PFSK-1 (cell line): ENCODE measurements around the gene TMTC4.

Experiments used
- FOXP2 ChIP-seq: optimal IDR thresholded peaks from 2 replicates; pipeline ENCODE3; 2011; ENCODE audit warnings: borderline replicate concordance, control low read depth, inconsistent platforms; ENCODE audit not compliant: insufficient read depth; ENCODE audit errors: extremely low read length, extremely low read depth
- POLR2AphosphoS5 ChIP-seq: IDR thresholded peaks from 2 replicates; pipeline ENCODE4 v1.6.1; 2012; ENCODE audit warnings: low read depth, mild to moderate bottlenecking, control low read depth, low read length, moderate library complexity
- REST ChIP-seq, 2 experiments: IDR thresholded peaks; 2 replicates each; pipeline versions ENCODE4 v1.6.1 to v1.8.0; 2011 to 2012; ENCODE audit warnings: low read depth in 2 of 2, low read length in 2 of 2, control low read depth in 1 of 2, inconsistent platforms in 1 of 2, mild to moderate bottlenecking in 1 of 2, moderate library complexity in 1 of 2; ENCODE audit not compliant: insufficient read depth in 1 of 2
- SIN3A ChIP-seq: IDR thresholded peaks from 2 replicates; pipeline ENCODE4 v1.6.1; 2012; ENCODE audit warnings: mild to moderate bottlenecking, low read length, moderate library complexity, borderline replicate concordance; ENCODE audit not compliant: insufficient read depth
- TAF1 ChIP-seq: IDR thresholded peaks from 2 replicates; pipeline ENCODE4 v1.6.1; 2012; ENCODE audit warnings: low read length, control low read depth, borderline replicate concordance; ENCODE audit not compliant: insufficient read depth

- no peak for TF ChIP-seq POLR2AphosphoS5
- no peak for TF ChIP-seq REST (IDR thresholded peaks at IDR 0.05; ENCODE audit: insufficient read depth in 1 of 2, low read depth in 2 of 2, low read length in 2 of 2)
- TF ChIP-seq TAF1: no peak
- TF ChIP-seq SIN3A: no peak
- TF ChIP-seq FOXP2: no peak
These were observed 41.0 kb upstream of the TMTC4 start for GRCh38 chr13:100715604-100716003.
